DND-41 (cell line): ENCODE results near the gene CDIPT.

Source experiments
- CTCF ChIP-seq: IDR thresholded peaks from 2 replicates; pipeline ENCODE4 v1.5.1; 2012; ENCODE audit warnings: borderline replicate concordance, low read length, moderate library complexity, mild to moderate bottlenecking; ENCODE audit not compliant: poor library complexity, severe bottlenecking; ENCODE audit errors: extremely low read depth
- EZH2 ChIP-seq: IDR thresholded peaks from 3 replicates; pipeline ENCODE4 v1.6.1; 2012; ENCODE audit warnings: borderline replicate concordance, low read depth, mild to moderate bottlenecking, moderate library complexity, low read length, inconsistent platforms; ENCODE audit not compliant: severe bottlenecking

- no peak for TF ChIP-seq CTCF
- TF ChIP-seq EZH2 = no peak
These were observed 5.5 kb upstream of the CDIPT start for GRCh38 chr16:29868396-29869009.
